IPS DF 6.9 (cell line): ENCODE data around the gene TDRD3.

ENCODE experiments used
- DNase-seq: peaks from one replicate; pipeline ENCODE4 v3.0.0-alpha.2; 2013; ENCODE audit warnings: low read depth, low spot score
- H3K27ac ChIP-seq: one replicate; pipeline ENCODE4 v1.5.1; 2013; ENCODE audit warnings: low read length, control low read depth
- H3K27me3 ChIP-seq: 2 replicates; pipeline ENCODE4 v1.6.1; 2013; ENCODE audit warnings: mild to moderate bottlenecking, low read length; ENCODE audit not compliant: control insufficient read depth, insufficient read depth
- H3K36me3 ChIP-seq: 2 replicates; pipeline ENCODE4 v1.6.1; 2013; ENCODE audit warnings: low read length; ENCODE audit not compliant: control insufficient read depth, insufficient read depth
- H3K4me1 ChIP-seq: 2 replicates; pipeline ENCODE4 v1.6.1; 2013; ENCODE audit warnings: low read length; ENCODE audit not compliant: control insufficient read depth, insufficient read depth
- H3K4me3 ChIP-seq: 2 replicates; pipeline ENCODE4 v1.5.1; 2013; ENCODE audit warnings: mild to moderate bottlenecking, low read length
- H3K9me3 ChIP-seq: 2 replicates; pipeline ENCODE4 v1.6.1; 2013; ENCODE audit warnings: low read length, inconsistent platforms; ENCODE audit not compliant: control insufficient read depth, insufficient read depth
- WGBS: extraction: QIAGEN DNeasy Blood & Tissue Kit; methylation state at CpG from one replicate; pipeline ENCODE4 v1.1.7; 2013; ENCODE audit warnings: mixed read lengths, missing lambda C conversion rate; ENCODE audit not compliant: insufficient read length, insufficient coverage; 5-methylcytosine and 5-hydroxymethylcytosine counted together

TDRD3 gene

GRCh38 chr13:60572855-60573254 is 175.8 kb downstream of the TDRD3 start:
- H3K4me1 ChIP-seq = peaks cover 5% of the 10 kb centered on the region; the same call in 1 of the 2 replicates
- DNase-seq = no peak
- no CpG with 5 or more reads among the region's 8 CpGs for WGBS
- H3K27ac ChIP-seq = no peak overlapping the region
- H3K36me3 ChIP-seq = no peaks in the 10 kb centered on the region
- H3K27me3 ChIP-seq = no peaks in the 10 kb centered on the region
- no peak overlapping the region for H3K4me3 ChIP-seq
- no peaks in the 10 kb centered on the region for H3K9me3 ChIP-seq

GRCh38 chr13:60574735-60575134 is 177.7 kb downstream of the TDRD3 start:
- Histone ChIP-seq H3K9me3 (no peaks in the 10 kb centered on the region), H3K27ac (no peak overlapping the region)
- no CpG with 5 or more reads among the region's 5 CpGs for WGBS

GRCh38 chr13:60575142-60575541 is 178.1 kb downstream of the TDRD3 start:
- Histone ChIP-seq H3K36me3 (no peaks in the 10 kb centered on the region), H3K27me3 (no peaks in the 10 kb centered on the region), H3K9me3 (no peaks in the 10 kb centered on the region), H3K4me1 (peaks cover 5% of the 10 kb centered on the region; the same call in 1 of the 2 replicates), H3K27ac (no peak overlapping the region), H3K4me3 (no peak overlapping the region)
- no peak for DNase-seq
- no CpG with 5 or more reads among the region's 1 CpG for WGBS

More at GRCh38 chr13:60574735-60575134, 177.7 kb downstream of the TDRD3 start:
- H3K27me3 ChIP-seq = no peaks in the 10 kb centered on the region
- no peak overlapping the region for H3K4me3 ChIP-seq
- no peaks in the 10 kb centered on the region for H3K36me3 ChIP-seq
- H3K4me1 ChIP-seq = peaks cover 5% of the 10 kb centered on the region; the same call in 1 of the 2 replicates
- DNase-seq = no peak

GRCh38 chr13:60577761-60578160 is 180.7 kb downstream of the TDRD3 start:
- Histone ChIP-seq H3K4me1 (peaks cover 3% of the 10 kb centered on the region; the same call in 1 of the 2 replicates), H3K36me3 (no peaks in the 10 kb centered on the region), H3K9me3 (no peaks in the 10 kb centered on the region), H3K4me3 (no peak overlapping the region), H3K27ac (no peak overlapping the region), H3K27me3 (no peaks in the 10 kb centered on the region)
- WGBS = no CpG with 5 or more reads among the region's 3 CpGs
- DNase-seq = no peak

GRCh38 chr13:60583196-60583888 is 186.3 kb downstream of the TDRD3 start:
- Histone ChIP-seq H3K4me3 (no peak overlapping the region), H3K9me3 (no peaks in the 10 kb centered on the region), H3K27ac (no peak overlapping the region), H3K27me3 (no peaks in the 10 kb centered on the region), H3K4me1 (peaks cover 4% of the 10 kb centered on the region; the same call in 1 of the 2 replicates), H3K36me3 (no peaks in the 10 kb centered on the region)
- WGBS = no CpG with 5 or more reads among the region's 9 CpGs
- DNase-seq = peak; percentile 55

GRCh38 chr13:60583911-60584753 is 187.1 kb downstream of the TDRD3 start:
- peak; percentile 75 for DNase-seq
- Histone ChIP-seq H3K36me3 (no peaks in the 10 kb centered on the region), H3K4me3 (no peak overlapping the region), H3K9me3 (no peaks in the 10 kb centered on the region), H3K4me1 (peaks cover 4% of the 10 kb centered on the region; the same call in 1 of the 2 replicates), H3K27ac (peak overlapping the region; percentile 51), H3K27me3 (no peaks in the 10 kb centered on the region)
- WGBS = no CpG with 5 or more reads among the region's 15 CpGs

- Histone ChIP-seq H3K4me3 (no peak overlapping the region), H3K9me3 (no peaks in the 10 kb centered on the region), H3K27ac (peak overlapping the region; percentile 75), H3K27me3 (no peaks in the 10 kb centered on the region), H3K36me3 (no peaks in the 10 kb centered on the region), H3K4me1 (peaks cover 4% of the 10 kb centered on the region; the same call in 1 of the 2 replicates)
- no peak for DNase-seq
- no CpG with 5 or more reads among the region's 11 CpGs for WGBS
Measured at GRCh38 chr13:60584976-60585375, 188.0 kb downstream of the TDRD3 start.

- Histone ChIP-seq H3K27ac (no peak overlapping the region), H3K4me3 (no peak overlapping the region), H3K9me3 (no peaks in the 10 kb centered on the region), H3K36me3 (no peaks in the 10 kb centered on the region), H3K27me3 (no peaks in the 10 kb centered on the region), H3K4me1 (peaks cover 2% of the 10 kb centered on the region; the same call in 1 of the 2 replicates)
- WGBS = no CpG with 5 or more reads among the region's 18 CpGs
- DNase-seq = no peak
Measured at GRCh38 chr13:60590800-60591747, 194.1 kb downstream of the TDRD3 start.

GRCh38 chr13:60603049-60603448 is 206.0 kb downstream of the TDRD3 start:
- H3K9me3 ChIP-seq = no peaks in the 10 kb centered on the region
- no peaks in the 10 kb centered on the region; the same call in 1 of the 2 replicates for H3K4me1 ChIP-seq
- no peak for DNase-seq
- WGBS = no CpG with 5 or more reads among the region's 2 CpGs
- H3K27ac ChIP-seq = no peak overlapping the region
- H3K27me3 ChIP-seq = no peaks in the 10 kb centered on the region
- no peaks in the 10 kb centered on the region for H3K36me3 ChIP-seq
- no peak overlapping the region for H3K4me3 ChIP-seq

GRCh38 chr13:60604058-60604457 is 207.0 kb downstream of the TDRD3 start:
- no CpG with 5 or more reads among the region's 6 CpGs for WGBS
- Histone ChIP-seq H3K27ac (no peak overlapping the region), H3K4me3 (no peak overlapping the region), H3K4me1 (no peaks in the 10 kb centered on the region; the same call in 1 of the 2 replicates), H3K36me3 (no peaks in the 10 kb centered on the region), H3K27me3 (no peaks in the 10 kb centered on the region), H3K9me3 (no peaks in the 10 kb centered on the region)
- no peak for DNase-seq
